GM19463 (cell line): ENCODE results near the gene GABRR2.

Experiments
- ATAC-seq: cut with Tn5 transposase; IDR thresholded peaks from one replicate; pipeline ENCODE4 v1.9.1; 2021; ENCODE audit warnings: mild to moderate bottlenecking, moderate library complexity; ENCODE audit not compliant: unreplicated experiment

Gene GABRR2

DNA sequence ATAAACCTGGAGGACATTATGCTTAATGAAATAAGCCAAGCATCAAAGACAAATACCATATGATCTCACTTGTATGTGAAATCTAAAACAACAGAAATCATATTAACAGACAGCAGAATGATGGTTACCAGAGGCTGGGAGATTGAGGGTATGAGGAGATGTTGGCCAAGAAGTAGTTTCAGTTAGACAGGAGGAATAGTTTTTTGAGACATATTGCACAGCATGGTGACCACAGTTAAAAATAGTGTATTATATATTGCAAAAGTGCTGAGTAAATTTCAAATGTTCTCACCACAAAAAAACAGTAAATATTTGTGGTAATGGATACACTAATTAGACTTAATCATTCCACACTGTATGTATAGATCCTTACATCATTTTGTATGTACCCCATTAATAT, 99.7 kb downstream of the GABRR2 start:
- ATAC-seq = no peak

DNA sequence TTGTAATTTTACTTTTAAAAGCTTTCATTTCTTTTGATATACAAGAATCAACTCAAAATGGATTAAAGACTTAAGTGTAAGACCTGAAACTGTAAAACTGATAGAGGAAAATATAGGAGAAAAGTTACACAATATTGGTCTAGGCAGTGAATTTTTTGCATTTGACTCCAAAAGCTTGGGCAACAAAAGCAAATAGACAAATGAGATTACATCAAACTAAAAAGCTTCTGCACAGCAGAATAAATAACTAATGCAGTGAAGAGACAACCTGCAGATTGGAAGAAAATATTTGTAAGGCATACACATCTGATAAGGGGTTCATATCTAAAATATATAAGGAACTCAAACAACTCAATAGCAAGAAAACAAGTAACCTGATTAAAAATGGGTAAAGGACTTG, 100.9 kb downstream of the GABRR2 start:
- no peak for ATAC-seq

DNA sequence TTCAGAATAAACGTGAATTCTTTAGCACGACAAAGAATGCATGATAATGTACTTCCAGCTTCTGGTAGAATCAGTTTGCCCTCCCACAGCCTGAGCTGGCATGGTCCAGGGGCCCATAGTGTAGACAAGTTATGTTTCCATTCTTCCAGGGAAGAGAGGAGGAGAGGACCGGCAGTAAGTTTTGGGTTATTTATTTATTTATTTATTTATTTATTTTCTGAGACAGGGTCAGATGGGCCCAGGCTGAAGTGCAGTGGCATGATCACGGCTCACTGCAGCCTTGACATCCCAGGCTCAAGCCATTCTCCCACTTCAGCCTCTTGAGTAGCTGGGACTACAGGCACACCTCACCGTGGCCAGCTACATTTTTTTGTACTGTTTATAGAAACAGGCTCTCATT, 102.6 kb downstream of the GABRR2 start:
- no peak for ATAC-seq

DNA sequence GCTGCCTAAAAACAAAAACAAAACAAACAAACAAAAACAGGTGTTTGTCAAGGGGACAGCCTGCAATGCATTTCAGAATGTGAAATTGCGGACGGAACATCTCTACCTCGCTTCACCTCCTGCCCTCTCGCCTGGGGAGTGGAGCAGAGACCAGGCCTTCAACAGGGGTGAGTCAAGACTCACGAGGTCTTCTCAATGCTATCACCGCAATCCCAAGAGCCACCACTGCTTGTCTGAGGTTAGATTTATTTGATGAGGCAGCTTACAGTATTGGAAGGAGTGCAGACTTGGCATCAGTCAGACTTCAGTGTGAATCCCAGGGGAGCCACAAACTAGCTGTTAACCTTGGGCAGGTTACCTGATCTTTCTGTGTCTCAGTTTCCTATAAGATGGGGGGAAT, 105.6 kb downstream of the GABRR2 start:
- no peak for ATAC-seq

DNA sequence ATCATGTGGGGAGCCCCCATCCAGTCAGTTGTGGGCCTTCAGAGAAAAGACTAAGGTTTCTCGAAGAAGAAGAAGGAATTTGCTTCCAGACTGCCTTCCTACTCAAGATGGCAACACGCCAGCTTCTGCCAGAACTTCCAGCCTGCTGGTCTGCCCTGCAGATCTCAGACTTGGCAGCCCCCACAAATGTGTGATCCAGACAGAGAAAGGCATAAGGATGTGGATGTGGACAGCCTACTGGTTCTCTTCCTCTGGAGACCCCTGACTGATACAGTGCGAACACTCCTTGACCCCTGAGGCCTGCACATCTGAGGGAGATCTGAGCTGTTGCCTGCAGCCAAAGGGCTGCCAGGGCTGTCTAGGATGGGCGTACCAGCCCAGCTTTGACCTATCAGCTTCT, 106.5 kb downstream of the GABRR2 start:
- ATAC-seq = no peak
